MM.1S (cell line): ENCODE results near the gene SLC9A3.

Source experiments
- DNase-seq: peaks from one replicate; pipeline ENCODE4 v3.0.0-alpha.2; 2015
- H2AFZ ChIP-seq: fragments of 300-600 bp; sonication (generic); 2 replicates; pipeline ENCODE4 v1.6.0; 2016; ENCODE audit warnings: antibody characterized with exemption, low read length
- H3F3A ChIP-seq: fragments of 300-600 bp; sonication (generic); 2 replicates; pipeline ENCODE4 v1.6.1; 2016; ENCODE audit warnings: mild to moderate bottlenecking, antibody characterized with exemption, low read length, moderate library complexity, mixed read lengths; ENCODE audit not compliant: insufficient read depth
- H3K27ac ChIP-seq: fragments of 300-600 bp; sonication (generic); 2 replicates; pipeline ENCODE4 v1.5.1; 2016; ENCODE audit warnings: mild to moderate bottlenecking, low read length
- H3K27me3 ChIP-seq: fragments of 300-600 bp; sonication (generic); replicated peaks from 2 replicates; pipeline ENCODE4 v1.6.0; 2016; ENCODE audit warnings: low read length; ENCODE audit not compliant: insufficient read depth
- H3K36me3 ChIP-seq: fragments of 300-600 bp; sonication (generic); replicated peaks from 2 replicates; pipeline ENCODE4 v1.6.1; 2016; ENCODE audit warnings: mild to moderate bottlenecking, low read length, mixed read lengths; ENCODE audit not compliant: insufficient read depth
- H3K4me1 ChIP-seq: fragments of 300-600 bp; sonication (generic); 2 replicates; pipeline ENCODE4 v1.6.1; 2016; ENCODE audit warnings: low read length, mixed read lengths
- H3K4me2 ChIP-seq: fragments of 300-600 bp; sonication (generic); 2 replicates; pipeline ENCODE4 v1.6.0; 2016; ENCODE audit warnings: low read depth, low read length
- H3K4me3 ChIP-seq: fragments of 300-600 bp; sonication (generic); 2 replicates; pipeline ENCODE4 v1.5.1; 2016; ENCODE audit warnings: low read length, mixed read lengths
- H3K79me2 ChIP-seq: fragments of 300-600 bp; sonication (generic); 2 replicates; pipeline ENCODE4 v1.6.1; 2016; ENCODE audit warnings: mixed run types, low read length, mixed read lengths
- H3K9ac ChIP-seq: fragments of 300-600 bp; sonication (generic); 2 replicates; pipeline ENCODE4 v1.6.1; 2016; ENCODE audit warnings: low read length, mixed read lengths
- H3K9me2 ChIP-seq: fragments of 300-600 bp; sonication (generic); replicated peaks from 2 replicates; pipeline ENCODE4 v1.6.1; 2016; ENCODE audit warnings: mild to moderate bottlenecking, low read length, mixed read lengths; ENCODE audit not compliant: insufficient read depth
- H3K9me3 ChIP-seq: fragments of 300-600 bp; sonication (generic); replicated peaks from 2 replicates; pipeline ENCODE4 v1.6.1; 2016; ENCODE audit warnings: mild to moderate bottlenecking, low read length, mixed read lengths; ENCODE audit not compliant: insufficient read depth
- H4K20me1 ChIP-seq: fragments of 300-600 bp; sonication (generic); 2 replicates; pipeline ENCODE4 v1.6.1; 2016; ENCODE audit warnings: mild to moderate bottlenecking, low read length, moderate library complexity, mixed read lengths; ENCODE audit not compliant: insufficient read depth
- EZH2 ChIP-seq: fragments of 300-600 bp; sonication (generic); optimal IDR thresholded peaks from 2 replicates; pipeline ENCODE3; 2017; ENCODE audit warnings: low read depth, mild to moderate bottlenecking, antibody characterized with exemption, low read length, mixed read lengths
- EZH2phosphoT487 ChIP-seq: fragments of 300-600 bp; sonication (generic); IDR thresholded peaks from 2 replicates; pipeline ENCODE4 v1.6.1; 2018; ENCODE audit warnings: antibody characterized with exemption, low read length
- TF ChIP-seq, protein P1 (sequence below): fragments of 300-600 bp; sonication (generic); IDR thresholded peaks from 2 replicates; pipeline ENCODE4 v1.5.1; 2016; ENCODE audit warnings: antibody characterized with exemption, low read length, mixed read lengths

Gene SLC9A3

DNA sequence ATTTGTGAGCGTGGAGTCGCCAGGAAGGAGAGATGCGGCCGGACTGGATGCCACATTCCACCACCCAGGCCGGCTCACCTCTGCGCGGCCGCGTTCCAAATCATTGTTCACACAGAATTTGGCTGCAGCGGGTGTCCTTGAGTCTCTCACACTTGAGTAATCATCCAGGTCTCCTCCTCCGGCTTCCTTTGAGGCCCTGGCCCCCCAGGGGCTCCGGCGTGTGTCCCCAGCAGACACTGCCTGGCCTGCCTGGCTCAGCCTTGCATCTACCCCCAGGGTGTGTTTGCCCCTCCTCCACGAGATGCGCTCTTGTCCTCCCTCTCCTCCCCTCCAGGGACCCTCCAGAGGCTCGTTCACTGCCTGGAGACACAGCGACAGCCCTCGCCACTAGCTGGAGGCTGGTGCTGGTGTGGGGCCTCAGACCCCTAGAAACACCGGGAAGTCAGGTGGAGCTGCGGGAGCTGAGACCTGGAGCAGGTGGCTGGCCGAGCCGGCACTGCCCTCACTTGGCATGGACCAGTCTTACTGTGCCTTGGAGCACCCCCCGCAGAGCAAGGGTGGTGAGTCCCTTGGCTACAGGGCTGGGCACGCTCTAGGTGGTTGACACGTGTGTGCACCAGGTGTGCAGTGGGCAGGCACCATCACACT is 7.0 kb upstream of the SLC9A3 start:
- Histone ChIP-seq H3K36me3 (no peaks in the 10 kb centered on the region), H3K9me3 (no peaks in the 10 kb centered on the region), H3K79me2 (no peaks in the 10 kb centered on the region), H3K9ac (no peak overlapping the region), H2AFZ (no peak overlapping the region), H3F3A (peaks cover 6% of the 10 kb centered on the region; the same call in 1 of the 2 replicates), H3K4me2 (no peak overlapping the region), H3K27ac (no peak overlapping the region), H4K20me1 (no peaks in the 10 kb centered on the region), H3K27me3 (peaks cover 15% of the 10 kb centered on the region; the same call in 1 of the 2 replicates), H3K4me1 (peaks cover 33% of the 10 kb centered on the region), H3K9me2 (no peaks in the 10 kb centered on the region), H3K4me3 (no peak overlapping the region)
- no peak for TF ChIP-seq EZH2phosphoT487
- TF ChIP-seq EZH2: no peak
- TF ChIP-seq, protein P1, sequence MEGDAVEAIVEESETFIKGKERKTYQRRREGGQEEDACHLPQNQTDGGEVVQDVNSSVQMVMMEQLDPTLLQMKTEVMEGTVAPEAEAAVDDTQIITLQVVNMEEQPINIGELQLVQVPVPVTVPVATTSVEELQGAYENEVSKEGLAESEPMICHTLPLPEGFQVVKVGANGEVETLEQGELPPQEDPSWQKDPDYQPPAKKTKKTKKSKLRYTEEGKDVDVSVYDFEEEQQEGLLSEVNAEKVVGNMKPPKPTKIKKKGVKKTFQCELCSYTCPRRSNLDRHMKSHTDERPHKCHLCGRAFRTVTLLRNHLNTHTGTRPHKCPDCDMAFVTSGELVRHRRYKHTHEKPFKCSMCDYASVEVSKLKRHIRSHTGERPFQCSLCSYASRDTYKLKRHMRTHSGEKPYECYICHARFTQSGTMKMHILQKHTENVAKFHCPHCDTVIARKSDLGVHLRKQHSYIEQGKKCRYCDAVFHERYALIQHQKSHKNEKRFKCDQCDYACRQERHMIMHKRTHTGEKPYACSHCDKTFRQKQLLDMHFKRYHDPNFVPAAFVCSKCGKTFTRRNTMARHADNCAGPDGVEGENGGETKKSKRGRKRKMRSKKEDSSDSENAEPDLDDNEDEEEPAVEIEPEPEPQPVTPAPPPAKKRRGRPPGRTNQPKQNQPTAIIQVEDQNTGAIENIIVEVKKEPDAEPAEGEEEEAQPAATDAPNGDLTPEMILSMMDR: no peak
- DNase-seq: no peak

DNA sequence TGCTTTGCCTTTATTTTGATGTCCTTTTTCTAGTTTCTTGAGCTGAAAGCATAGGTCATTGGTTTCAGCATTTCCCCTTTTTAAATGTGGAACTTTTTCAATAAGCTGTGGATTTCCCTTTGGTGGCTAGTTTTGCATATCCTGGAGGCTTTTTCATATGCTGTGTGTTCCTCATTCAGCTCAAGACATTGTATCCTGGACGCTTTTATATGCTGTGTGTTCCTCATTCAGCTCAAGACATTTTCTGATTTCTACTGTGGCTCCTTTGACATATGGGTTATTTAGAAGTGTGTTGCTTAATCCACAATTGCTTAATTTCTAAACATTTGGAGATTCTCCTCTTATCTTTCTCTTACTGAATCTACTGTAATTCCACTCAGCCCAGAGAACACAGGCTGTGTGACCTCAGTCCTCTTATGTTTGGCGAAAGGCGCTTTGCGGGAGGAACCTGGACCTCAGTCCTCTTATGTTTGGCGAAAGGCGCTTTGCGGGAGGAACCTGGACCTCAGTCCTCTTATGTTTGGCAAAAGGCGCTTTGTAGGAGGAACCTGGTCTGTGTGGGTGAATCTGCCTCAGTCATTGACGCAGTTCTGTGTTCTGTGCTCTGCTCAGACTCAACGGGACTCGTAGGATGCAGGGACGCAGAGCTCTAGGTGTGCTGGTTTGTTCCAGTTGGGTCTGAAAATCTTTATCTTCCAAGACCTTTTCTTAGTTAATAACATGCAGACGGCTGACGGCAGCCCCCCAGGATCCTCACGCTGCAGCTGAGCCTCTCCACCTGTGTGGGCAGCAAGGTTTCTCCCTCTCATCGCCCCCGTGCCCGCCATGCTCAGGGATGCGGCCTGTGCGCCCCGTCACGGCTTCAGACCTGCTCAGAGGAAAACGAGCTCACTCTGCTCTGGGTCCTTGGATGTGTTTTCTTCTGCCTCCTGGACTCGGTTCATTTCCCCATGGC is 6.0 kb upstream of the SLC9A3 start:
- Histone ChIP-seq H3K79me2 (no peaks in the 10 kb centered on the region), H3K4me1 (peaks cover 33% of the 10 kb centered on the region), H3K4me3 (no peak overlapping the region), H2AFZ (no peak overlapping the region), H3K9me2 (no peaks in the 10 kb centered on the region), H3K4me2 (peak overlapping the region; percentile 17; the same call in 1 of the 2 replicates), H3F3A (peaks cover 6% of the 10 kb centered on the region; the same call in 1 of the 2 replicates), H4K20me1 (no peaks in the 10 kb centered on the region), H3K36me3 (no peaks in the 10 kb centered on the region), H3K27me3 (peaks cover 14% of the 10 kb centered on the region; the same call in 1 of the 2 replicates), H3K9me3 (no peaks in the 10 kb centered on the region), H3K9ac (no peak overlapping the region), H3K27ac (no peak overlapping the region)
- DNase-seq: peak; percentile 5
- TF ChIP-seq EZH2phosphoT487: no peak
- TF ChIP-seq, protein P1: no peak
- no peak for TF ChIP-seq EZH2

DNA sequence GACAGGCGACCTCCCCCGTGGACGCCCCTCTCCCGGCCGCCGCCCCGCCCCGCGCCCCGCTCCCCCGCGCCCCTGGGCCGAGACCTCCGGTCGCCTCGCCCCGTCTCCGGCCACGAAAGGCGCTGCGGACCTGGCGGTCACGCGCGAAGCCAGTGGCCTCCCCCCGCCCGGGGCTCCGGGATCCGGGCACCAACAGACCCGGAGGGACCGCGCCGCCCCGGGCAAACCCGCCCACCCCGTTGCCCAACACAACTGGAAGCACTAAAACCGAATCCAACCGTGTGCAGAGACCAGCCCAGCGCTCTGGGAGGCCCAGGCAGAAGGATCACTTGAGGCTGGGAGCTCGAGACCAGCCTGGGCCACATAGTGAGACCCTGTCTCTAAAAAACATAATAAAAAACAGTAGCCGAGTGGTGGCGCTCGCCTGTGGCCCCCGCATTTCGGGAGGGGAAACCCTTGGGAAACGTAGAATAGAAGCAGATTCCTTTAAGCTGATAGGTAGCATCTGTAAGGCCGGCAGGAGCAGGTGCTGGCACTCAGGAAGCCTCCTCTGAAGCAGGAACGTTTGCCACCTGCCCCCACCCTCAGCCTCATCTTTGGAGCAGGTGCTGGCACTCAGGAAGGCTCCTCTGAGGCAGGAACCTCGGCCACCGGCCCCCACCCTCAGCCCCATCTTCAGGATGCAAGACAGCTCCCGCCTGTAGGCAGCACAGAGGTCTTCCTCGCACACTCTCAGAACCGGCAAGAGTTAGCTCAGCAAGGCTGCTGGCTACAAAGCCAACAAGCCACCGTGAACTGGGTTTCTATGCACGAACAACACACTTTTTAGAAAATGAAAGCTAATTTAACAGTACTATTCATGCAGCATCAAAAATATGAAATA is 4.6 kb upstream of the SLC9A3 start:
- H3K9me2 ChIP-seq: no peaks in the 10 kb centered on the region
- no peaks in the 10 kb centered on the region for H3K79me2 ChIP-seq
- no peak overlapping the region for H3K27ac ChIP-seq
- H3F3A ChIP-seq: peaks cover 6% of the 10 kb centered on the region; the same call in 1 of the 2 replicates
- no peak overlapping the region for H2AFZ ChIP-seq
- DNase-seq: peak; percentile 6
- no peaks in the 10 kb centered on the region for H3K9me3 ChIP-seq
- no peak for TF ChIP-seq EZH2phosphoT487
- no peak for TF ChIP-seq EZH2
- TF ChIP-seq, protein P1: no peak
- no peak overlapping the region for H3K9ac ChIP-seq
- peaks cover 13% of the 10 kb centered on the region; the same call in 1 of the 2 replicates for H3K27me3 ChIP-seq
- H3K4me3 ChIP-seq: no peak overlapping the region
- peaks cover 33% of the 10 kb centered on the region for H3K4me1 ChIP-seq
- peak overlapping the region; percentile 25; the same call in 1 of the 2 replicates for H3K4me2 ChIP-seq
- no peaks in the 10 kb centered on the region for H4K20me1 ChIP-seq
- no peaks in the 10 kb centered on the region for H3K36me3 ChIP-seq
